SIG-M5 (cell line): ENCODE results near the gene SYDE2.
"Not testable (repeated sequence)": the region's sequence is repeated elsewhere in the genome, so short reads cannot be mapped to it uniquely, and the experiment has no call there.

Experiments
- DNase-seq: peaks from one replicate; lab custom pipeline; 2025; lab: John Stamatoyannopoulos, UW

SYDE2 gene

DNA sequence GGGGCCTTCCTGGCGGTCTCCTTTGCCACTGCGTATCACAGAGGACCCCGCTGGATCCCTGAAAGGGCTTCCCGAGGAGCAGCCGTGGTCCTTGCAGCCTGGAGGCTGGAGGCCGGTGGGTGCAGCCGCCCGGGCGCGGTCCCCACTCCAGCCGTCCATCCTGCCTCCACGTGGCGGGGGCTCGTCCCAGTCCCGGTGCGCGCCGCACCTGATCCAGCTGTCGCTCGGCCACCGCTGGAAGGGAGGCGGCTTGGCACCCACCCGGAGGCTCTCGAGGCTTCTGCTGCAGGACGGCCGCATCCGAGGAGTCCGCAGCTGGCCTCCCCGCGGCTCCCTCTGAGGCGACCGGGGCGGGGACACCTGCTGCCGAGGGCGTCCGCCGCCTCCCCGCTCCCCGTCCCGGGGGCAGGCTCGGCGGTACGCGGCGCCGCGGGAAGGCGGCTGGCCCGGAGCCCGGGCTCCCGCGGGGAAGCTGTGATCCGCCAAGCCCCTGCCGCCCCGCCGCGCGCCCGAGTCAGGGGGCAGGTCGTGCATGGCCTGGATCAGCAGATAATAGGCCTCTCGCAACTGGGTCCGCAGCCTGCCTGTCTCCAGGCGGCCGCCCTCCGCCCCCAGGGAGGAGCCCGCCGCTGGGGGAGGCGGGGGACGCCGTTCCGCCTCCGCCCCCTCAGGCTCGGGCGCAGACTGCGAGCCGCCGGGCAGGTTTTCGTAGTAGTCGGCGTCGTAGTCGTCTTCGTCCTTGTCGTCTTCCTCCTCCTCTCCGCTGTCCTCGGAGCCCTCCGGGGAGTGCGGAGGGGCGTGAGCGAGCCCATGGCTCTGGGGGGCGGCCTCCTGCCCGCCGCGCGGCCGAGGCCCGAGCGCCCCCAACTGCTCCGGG, at the start of gene SYDE2:
TSS of gene SYDE2 (minus strand) at position 554 of the 877 bp plus-strand sequence. CDS start at position 534, 20 bp downstream.
- no peak for DNase-seq

- DNase-seq, result not testable (repeated sequence)
Measured at GRCh38 chr1:85249042-85249441, 48.2 kb upstream of the SYDE2 start.

DNA sequence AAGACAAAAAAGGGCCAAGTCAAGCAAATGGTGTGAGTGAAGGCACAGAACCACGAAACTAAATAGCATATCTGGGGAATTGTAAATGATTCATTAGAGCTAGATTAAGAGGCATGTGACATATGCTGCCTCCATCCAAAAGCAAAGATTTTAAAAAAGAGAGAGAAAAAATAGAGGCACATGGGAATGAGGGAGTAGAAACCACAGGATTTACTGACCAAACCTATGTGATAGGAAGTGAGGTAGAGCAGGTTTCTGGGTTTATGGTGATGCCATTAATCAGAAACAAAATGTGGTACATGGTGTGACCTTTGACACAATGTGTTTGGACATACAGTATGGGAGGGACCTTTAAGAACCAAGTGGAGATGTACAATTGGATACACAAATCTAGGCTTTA, 45.1 kb upstream of the SYDE2 start:
- DNase-seq, result no peak

DNA sequence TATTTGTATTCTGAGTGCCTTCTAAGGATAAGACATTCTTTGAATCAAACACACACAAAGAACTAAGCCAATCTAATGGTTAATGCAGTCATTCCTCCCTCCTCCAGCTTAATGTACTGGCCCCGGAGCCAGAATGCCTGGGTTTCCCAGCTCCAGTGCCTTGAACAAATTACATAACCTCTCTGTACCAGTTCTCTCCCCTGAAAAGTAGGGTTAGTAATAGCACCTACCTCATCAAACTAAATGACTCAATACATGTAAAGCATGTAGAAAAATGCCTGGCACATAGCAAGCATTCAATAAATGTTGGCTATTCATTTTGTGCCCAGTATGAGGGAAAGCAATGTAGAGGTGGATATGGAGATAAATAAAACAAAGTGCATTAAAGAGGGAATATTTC, 44.6 kb upstream of the SYDE2 start:
- DNase-seq, result no peak

DNA sequence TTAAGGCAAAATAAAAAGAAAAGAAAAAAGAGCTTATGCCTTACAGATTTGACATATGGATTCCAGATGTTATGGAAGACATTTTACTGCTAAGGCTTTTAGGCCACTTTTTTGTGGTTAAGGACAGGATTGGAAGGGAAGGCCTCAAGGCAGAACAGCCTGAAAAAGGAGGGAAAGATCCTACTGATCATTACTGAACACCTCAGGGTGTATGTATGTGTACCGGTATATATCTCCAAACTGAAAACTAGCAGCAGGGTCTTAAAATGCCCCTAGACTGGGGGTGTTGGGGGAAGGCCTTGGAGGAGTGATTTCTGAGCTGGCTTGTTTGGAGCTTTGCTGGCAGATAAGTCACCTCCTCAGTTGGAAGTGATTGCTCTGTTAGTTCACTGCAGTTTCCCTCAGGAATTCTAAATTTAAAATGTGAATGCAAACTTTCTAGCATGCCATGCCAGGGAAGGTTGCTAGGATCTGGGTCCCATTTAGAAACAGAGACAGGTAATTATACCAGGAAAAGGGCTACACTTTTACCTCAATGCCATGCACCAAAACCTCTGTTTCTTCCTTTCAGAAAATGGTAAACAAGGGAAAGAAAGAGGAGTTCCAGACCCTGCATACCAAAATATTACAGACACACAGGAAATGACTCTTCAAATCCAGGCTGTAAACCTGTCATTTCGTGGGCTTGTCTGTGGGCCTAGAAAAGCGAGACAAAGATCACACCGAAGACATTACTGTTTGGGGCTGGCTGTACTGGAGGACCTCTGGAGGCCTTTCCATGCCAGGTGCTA, 43.6 kb upstream of the SYDE2 start:
- DNase-seq, result no peak

GRCh38 chr1:85243372-85243771, 42.6 kb upstream of the SYDE2 start:
- DNase-seq, result no peak

DNA sequence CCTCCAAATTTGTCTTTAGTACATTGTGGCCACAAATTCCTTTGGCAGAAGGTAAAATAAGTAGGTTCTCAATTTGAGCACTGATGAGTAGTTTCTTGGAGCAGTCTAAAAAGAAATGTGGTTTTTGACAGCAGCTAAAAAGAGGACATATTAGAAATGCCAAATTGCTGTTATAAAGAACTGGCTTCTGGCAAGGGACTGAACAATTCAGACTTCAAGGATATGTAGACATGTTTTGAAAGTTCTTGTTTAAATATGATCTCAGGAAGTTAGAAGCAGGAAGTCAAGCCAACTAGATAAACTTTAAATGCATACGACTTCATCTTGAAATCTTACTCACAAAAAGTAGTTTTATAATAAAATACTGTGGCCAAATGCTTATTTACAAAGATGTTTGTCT, 39.8 kb upstream of the SYDE2 start:
- DNase-seq, result no peak

- no peak for DNase-seq
Measured at GRCh38 chr1:85240174-85240601, 39.4 kb upstream of the SYDE2 start.

GRCh38 chr1:85237613-85238012, 36.8 kb upstream of the SYDE2 start:
- DNase-seq, result no peak

- no peak for DNase-seq
Measured at GRCh38 chr1:85230305-85230977, 29.6 kb upstream of the SYDE2 start.

DNA sequence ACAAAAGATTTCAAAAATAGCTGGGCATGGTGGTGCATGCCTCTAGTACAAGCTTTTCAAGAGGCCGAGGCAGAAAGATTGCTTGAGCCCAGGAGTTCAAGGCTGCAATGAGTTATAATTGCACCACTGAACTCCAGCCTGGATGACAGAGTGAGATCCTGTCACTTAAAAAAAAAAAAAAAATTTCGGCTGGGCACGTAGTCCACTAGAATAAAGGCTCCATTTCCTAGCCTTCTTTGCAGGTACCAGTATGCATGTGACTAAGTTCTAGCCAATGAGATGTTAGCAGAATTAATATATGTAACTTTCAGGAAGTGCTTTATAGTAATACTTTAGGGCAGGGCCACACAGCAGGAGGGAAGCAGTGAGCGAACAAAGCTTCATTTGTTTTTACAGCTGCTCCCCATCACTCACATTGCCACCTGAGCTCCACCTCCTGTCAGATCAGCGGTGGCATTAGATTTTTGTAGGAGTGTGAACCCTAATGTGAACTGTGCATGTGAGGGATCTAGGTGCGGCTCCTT, 28.8 kb upstream of the SYDE2 start:
- no peak for DNase-seq

DNA sequence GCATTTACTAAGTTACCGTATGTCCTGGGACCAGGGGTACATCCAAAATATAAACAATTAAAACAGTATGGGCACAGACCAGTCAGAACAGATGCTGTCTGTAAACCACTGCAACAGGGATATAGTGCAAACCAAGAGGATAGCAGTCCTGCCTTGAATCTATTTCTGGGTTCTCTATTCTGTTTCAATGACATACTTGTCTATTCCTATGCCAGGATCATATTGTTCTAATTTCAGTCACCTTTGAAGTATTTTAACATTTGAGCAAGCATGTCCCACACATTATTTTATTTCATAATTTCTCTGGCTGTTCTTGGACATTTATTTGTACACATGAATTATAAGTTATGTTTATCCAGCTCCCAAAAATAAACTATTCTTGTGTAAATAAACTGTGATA, 28.2 kb upstream of the SYDE2 start:
- DNase-seq, result no peak

DNA sequence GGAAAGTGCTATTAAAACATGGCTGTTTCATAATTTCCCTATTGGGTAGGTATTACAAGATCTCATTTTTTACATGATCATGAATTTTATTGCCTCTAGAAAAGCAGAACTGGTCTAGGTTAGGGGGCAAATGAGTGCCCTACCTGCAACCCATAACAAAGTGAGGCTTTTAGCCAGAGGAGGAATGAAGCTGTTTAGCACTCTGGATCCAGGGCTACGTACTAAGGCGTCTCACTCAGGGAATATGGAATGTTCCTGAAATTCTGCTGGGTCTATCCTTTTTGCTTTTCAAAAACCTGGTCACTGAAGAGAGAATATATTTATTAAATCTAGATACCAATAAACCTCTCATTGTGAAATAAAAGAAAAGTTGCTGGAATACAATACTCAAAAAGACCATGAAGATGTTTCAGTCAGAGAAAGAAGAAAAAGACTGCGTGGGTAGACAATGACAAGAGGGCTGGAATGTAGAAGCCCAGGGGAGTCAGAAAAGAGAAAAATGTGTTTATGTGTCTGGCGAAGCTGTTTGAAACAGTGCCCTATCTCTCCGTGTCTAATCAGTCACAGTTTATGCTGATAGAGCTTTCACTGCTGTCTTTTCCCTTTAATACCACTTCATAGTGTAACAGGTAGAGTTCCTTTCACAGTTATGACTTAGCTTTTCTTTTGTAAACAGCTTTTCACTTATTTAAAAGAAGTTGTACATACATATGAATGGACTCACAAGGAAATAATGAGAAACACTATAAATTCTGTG, 25.0 kb upstream of the SYDE2 start:
- no peak for DNase-seq

DNA sequence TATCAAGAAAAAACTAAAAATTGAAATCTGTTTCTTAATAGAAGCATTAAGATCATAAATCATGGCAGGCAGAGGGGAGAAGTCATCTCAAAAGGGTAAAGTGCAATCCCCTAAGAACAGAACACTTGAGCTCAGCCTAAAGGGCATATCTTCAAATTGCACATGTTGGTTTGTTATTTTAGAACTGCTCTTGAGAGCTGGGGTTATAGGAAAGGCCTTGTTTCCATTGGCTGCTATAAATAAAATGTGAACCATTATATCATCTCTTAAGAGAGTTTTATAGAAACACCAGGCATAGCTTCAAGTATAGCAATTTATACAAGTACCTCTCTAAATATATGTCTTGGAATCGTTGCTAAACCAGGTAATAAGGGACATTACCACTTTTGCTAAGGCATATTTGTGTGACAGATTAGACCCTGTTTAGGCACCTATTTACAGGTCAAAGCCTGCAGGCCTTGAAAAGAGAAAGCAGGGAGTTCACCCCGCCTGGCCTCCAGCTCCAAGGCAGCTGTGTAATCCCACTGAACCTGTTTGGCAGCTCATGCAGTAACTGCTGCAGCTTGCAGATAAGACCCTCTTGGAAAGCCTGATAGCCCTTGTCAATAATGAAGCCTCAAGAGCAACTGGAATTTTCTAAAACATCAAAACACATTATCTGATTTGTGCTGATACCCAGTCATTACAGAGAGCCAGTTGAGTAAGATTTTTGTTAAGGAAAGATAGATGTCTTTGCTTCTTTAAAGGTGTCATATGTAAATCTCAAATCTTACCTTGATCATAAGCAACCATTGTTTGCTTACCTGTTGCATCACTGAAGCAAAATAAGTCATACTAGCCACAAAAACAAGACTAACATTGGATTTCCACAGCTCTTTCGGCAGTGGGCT, 24.2 kb upstream of the SYDE2 start:
- no peak for DNase-seq

GRCh38 chr1:85224295-85224694, 23.5 kb upstream of the SYDE2 start:
- no peak for DNase-seq

GRCh38 chr1:85223334-85223733, 22.5 kb upstream of the SYDE2 start:
- DNase-seq, result no peak

DNA sequence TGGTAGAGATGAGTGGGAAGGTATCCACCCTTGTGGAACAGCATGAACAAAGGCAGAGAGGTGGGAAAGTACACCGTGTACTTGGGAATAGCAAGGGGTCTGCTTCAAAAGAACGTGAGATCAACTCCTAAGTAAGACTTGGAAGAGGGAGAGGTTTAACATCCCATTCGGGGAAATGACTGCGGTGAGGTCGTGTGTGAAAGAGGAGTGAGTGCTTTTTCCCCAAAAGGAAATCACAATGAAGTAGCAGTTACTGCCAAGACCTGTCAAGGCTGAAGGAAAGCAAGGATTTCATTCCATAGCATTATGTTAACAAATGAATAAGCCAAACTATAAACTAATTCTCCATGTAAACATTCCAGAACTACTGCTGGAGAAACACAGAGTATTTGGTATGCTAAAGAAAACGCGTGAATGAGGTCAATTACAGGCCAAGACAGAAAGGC, 20.0 kb upstream of the SYDE2 start:
- no peak for DNase-seq

GRCh38 chr1:85219853-85220610, 19.2 kb upstream of the SYDE2 start:
- no peak for DNase-seq

DNA sequence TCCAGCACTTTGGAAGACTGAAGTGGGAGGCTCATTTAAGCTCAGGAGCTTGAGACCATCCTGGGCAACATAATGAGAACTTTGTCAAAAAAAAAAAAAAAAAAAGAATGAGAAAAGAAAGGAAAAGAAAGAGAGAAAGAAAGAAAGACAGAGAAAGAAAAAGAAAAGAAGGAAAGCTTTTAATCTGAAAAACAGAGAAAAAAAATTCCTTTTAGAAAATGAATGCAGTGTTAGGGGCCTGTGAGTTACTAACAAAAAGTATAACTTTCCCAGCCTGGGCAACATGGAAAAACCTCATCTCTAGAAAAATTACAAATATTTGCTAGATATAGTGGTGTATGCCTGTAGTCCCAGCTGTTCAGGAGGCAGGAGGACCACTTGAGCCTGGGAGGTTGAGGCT, 15.9 kb upstream of the SYDE2 start:
- no peak for DNase-seq

DNA sequence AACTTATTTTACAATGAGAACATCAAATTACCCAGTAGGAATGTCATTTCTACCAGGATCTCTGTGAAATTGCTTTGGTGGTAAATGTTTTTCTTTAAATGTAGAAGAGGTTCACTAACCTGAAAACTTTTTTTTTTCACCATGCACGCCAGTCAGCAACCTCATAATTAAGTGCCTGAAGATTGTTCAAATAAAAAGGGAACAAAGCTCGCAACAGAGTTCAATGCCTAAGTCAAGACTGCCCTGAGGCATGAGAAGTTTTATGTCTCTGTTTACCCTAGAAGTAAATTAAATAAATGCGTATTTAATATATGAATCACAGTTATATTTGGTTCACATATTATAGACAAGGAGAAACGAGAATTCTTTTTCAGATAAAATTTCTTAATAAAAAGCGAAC, 13.8 kb upstream of the SYDE2 start:
- no peak for DNase-seq
